DMS 273 (cell line): ENCODE data around the gene CLCA4.

Source experiments
- DNase-seq: peaks from one replicate; lab custom pipeline; 2025; ENCODE audit not compliant: unreplicated experiment; lab: John Stamatoyannopoulos, UW

The CLCA4 gene

GRCh38 chr1:86616871-86617270, 70.0 kb downstream of the CLCA4 start:
- no peak for DNase-seq

- no peak for DNase-seq
Measured at GRCh38 chr1:86618358-86618757, 71.5 kb downstream of the CLCA4 start.

DNA sequence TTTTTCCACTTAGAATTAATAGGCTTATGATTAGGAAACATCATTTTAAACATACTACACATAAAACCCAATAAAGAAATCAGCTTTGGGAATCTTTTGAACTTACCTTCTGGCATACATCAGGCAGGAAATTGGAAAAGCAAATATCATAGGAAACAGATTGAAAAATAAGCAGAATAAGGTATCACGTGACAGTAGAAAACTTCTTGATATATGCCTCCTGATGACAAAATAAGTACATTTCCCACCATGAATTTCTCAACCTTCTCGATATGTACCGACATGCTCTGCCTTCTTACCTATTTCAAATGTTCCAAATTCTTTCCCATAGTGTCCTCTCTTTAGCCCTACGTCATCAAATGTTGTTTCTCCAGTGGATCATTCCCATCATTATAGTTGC, 72.4 kb downstream of the CLCA4 start:
- no peak for DNase-seq

GRCh38 chr1:86621286-86621685, 74.4 kb downstream of the CLCA4 start:
- no peak for DNase-seq
